Naive B cell (primary cell): Measurements from ENCODE around the gene PSMA7. TPM values are rescaled to one million over a fixed set of nuclear protein-coding genes. Genes with fewer than 3 reads are reported as not detected.

Source experiments
- ATAC-seq, 2 donors: fragments of 150-1000 bp; cut with Tn5 transposase; 2 replicates each; pipeline ENCODE4 v1.10.0; 2021; ENCODE audit warnings: low read depth in 2 of 2, mild to moderate bottlenecking in 2 of 2, moderate library complexity in 2 of 2
- DNase-seq: peaks from one replicate; pipeline ENCODE4 v3.0.0; 2022
- H3K27ac Mint-ChIP-seq, 6 donors: one replicate each; pipeline ENCODE4 v1.8.0; 2020 to 2022; ENCODE audit warnings: mild to moderate bottlenecking in 6 of 6, mixed read lengths in 6 of 6, moderate library complexity in 5 of 6, inconsistent platforms in 2 of 6
- H3K27me3 Mint-ChIP-seq, 3 donors: one replicate each; pipeline ENCODE4 v1.8.0; 2021 to 2022; ENCODE audit warnings: mixed read lengths in 3 of 3, mild to moderate bottlenecking in 1 of 3
- H3K36me3 Mint-ChIP-seq, 2 donors: one replicate each; pipeline ENCODE4 v1.8.0; 2020 to 2022; ENCODE audit warnings: mixed read lengths in 2 of 2, inconsistent platforms in 1 of 2, mild to moderate bottlenecking in 1 of 2
- H3K4me1 Mint-ChIP-seq, 3 donors: one replicate each; pipeline ENCODE4 v1.8.0; 2020 to 2022; ENCODE audit warnings: mixed read lengths in 3 of 3, inconsistent platforms in 1 of 3, mild to moderate bottlenecking in 1 of 3, moderate library complexity in 1 of 3
- H3K4me3 Mint-ChIP-seq, 8 donors: one replicate each; pipeline ENCODE4 v1.8.0; 2020 to 2022; ENCODE audit warnings: mild to moderate bottlenecking in 8 of 8, mixed read lengths in 8 of 8, moderate library complexity in 8 of 8, inconsistent platforms in 2 of 8
- H3K9me3 Mint-ChIP-seq, 7 donors: one replicate each; pipeline ENCODE4 v1.8.0; 2020 to 2022; ENCODE audit warnings: mixed read lengths in 7 of 7, mild to moderate bottlenecking in 5 of 7, inconsistent platforms in 2 of 7, moderate library complexity in 1 of 7
- polyA plus RNA-seq, 6 donors: library from polyadenylated mRNA; unstranded; fragments of 300-500 nt; fragmentation: Illumina TruSeq; gene quantifications; one replicate each; pipeline ENCODE4 v1.2.3, GENCODE V29; 2021; ENCODE audit warnings: low read depth in 6 of 6

Gene PSMA7
- polyA plus RNA-seq, 6 donors from 2014 or later, result 367 to 572 (median 436) TPM

- Mint-ChIP-seq H3K27me3 (no peaks in the 10 kb centered on the region), H3K9me3 (no peaks in the 10 kb centered on the region), H3K27ac (no peak overlapping the region), H3K36me3 (peaks cover 4 to 6% of the 10 kb centered on the region in 2 donors), H3K4me1 (no peaks in the 10 kb centered on the region), H3K4me3 (no peak overlapping the region)
- ATAC-seq, result no peak
- no peak for DNase-seq
Observed at GRCh38 chr20:62164879-62165761, 21.9 kb upstream of the PSMA7 start.

GRCh38 chr20:62163986-62164762, 21.0 kb upstream of the PSMA7 start:
- H3K9me3 Mint-ChIP-seq, result no peaks in the 10 kb centered on the region
- H3K4me1 Mint-ChIP-seq, result peaks cover 0 to 5% (median 0%) of the 10 kb centered on the region in 3 donors
- no peak overlapping the region for H3K4me3 Mint-ChIP-seq
- H3K36me3 Mint-ChIP-seq, result peaks cover 4 to 6% of the 10 kb centered on the region in 2 donors
- no peaks in the 10 kb centered on the region for H3K27me3 Mint-ChIP-seq
- DNase-seq (no peak), ATAC-seq (no peak)
- peak overlapping the region in 2 of 6 donors; percentile 53 to 76 for H3K27ac Mint-ChIP-seq

GRCh38 chr20:62163485-62163865, 20.3 kb upstream of the PSMA7 start:
- H3K4me3 Mint-ChIP-seq, result no peak overlapping the region
- no peaks in the 10 kb centered on the region for H3K9me3 Mint-ChIP-seq
- peaks cover 0 to 5% (median 2%) of the 10 kb centered on the region in 3 donors for H3K4me1 Mint-ChIP-seq
- H3K27ac Mint-ChIP-seq, result peak overlapping the region in 1 of 6 donors; percentile 76
- H3K27me3 Mint-ChIP-seq, result no peaks in the 10 kb centered on the region
- H3K36me3 Mint-ChIP-seq, result peaks cover 4 to 6% of the 10 kb centered on the region in 2 donors
- ATAC-seq (no peak), DNase-seq (no peak)

- no peaks in the 10 kb centered on the region for H3K9me3 Mint-ChIP-seq
- H3K27ac Mint-ChIP-seq, result no peak overlapping the region
Observed at GRCh38 chr20:62162765-62163484, 19.7 kb upstream of the PSMA7 start.

GRCh38 chr20:62161347-62161746, 18.2 kb upstream of the PSMA7 start:
- DNase-seq, result no peak
- ATAC-seq, result no peak
- Mint-ChIP-seq H3K27ac (no peak overlapping the region), H3K4me3 (no peak overlapping the region), H3K9me3 (no peaks in the 10 kb centered on the region), H3K27me3 (no peaks in the 10 kb centered on the region), H3K36me3 (peaks cover 2 to 6% of the 10 kb centered on the region in 2 donors), H3K4me1 (peaks cover 3 to 5% (median 4%) of the 10 kb centered on the region in 3 donors)

More at GRCh38 chr20:62162765-62163484, 19.7 kb upstream of the PSMA7 start:
- H3K36me3 Mint-ChIP-seq, result peaks cover 4 to 6% of the 10 kb centered on the region in 2 donors
- peak overlapping the region in 2 of 8 donors; percentile 22 to 47 for H3K4me3 Mint-ChIP-seq
- no peaks in the 10 kb centered on the region for H3K27me3 Mint-ChIP-seq
- ATAC-seq (no peak), DNase-seq (no peak)
- peaks cover 0 to 5% (median 3%) of the 10 kb centered on the region in 3 donors for H3K4me1 Mint-ChIP-seq

- peaks cover 4 to 5% (median 5%) of the 10 kb centered on the region in 3 donors for H3K4me1 Mint-ChIP-seq
- H3K27me3 Mint-ChIP-seq, result no peaks in the 10 kb centered on the region
- peaks cover 0 to 6% of the 10 kb centered on the region in 2 donors for H3K36me3 Mint-ChIP-seq
- no peak overlapping the region for H3K27ac Mint-ChIP-seq
- DNase-seq (no peak), ATAC-seq (no peak)
- no peaks in the 10 kb centered on the region for H3K9me3 Mint-ChIP-seq
- no peak overlapping the region for H3K4me3 Mint-ChIP-seq
Observed at GRCh38 chr20:62160876-62161275, 17.7 kb upstream of the PSMA7 start.

- no peak for DNase-seq
- peaks cover 4 to 10% (median 5%) of the 10 kb centered on the region in 3 donors for H3K4me1 Mint-ChIP-seq
- H3K36me3 Mint-ChIP-seq, result peaks cover 0 to 1% of the 10 kb centered on the region in 2 donors
- no peak for ATAC-seq
- no peak overlapping the region for H3K4me3 Mint-ChIP-seq
- H3K9me3 Mint-ChIP-seq, result no peaks in the 10 kb centered on the region
- no peak overlapping the region for H3K27ac Mint-ChIP-seq
- no peaks in the 10 kb centered on the region for H3K27me3 Mint-ChIP-seq
Observed at GRCh38 chr20:62160253-62160652, 17.1 kb upstream of the PSMA7 start.

- H3K36me3 Mint-ChIP-seq, result peaks cover 0 to 3% of the 10 kb centered on the region in 2 donors
- peaks cover 4 to 10% (median 5%) of the 10 kb centered on the region in 3 donors for H3K4me1 Mint-ChIP-seq
- no peaks in the 10 kb centered on the region for H3K9me3 Mint-ChIP-seq
- ATAC-seq, result no peak
- no peak overlapping the region for H3K4me3 Mint-ChIP-seq
- H3K27me3 Mint-ChIP-seq, result no peaks in the 10 kb centered on the region
- H3K27ac Mint-ChIP-seq, result no peak overlapping the region
- DNase-seq, result no peak
Observed at GRCh38 chr20:62159839-62160238, 16.6 kb upstream of the PSMA7 start.

GRCh38 chr20:62159052-62159451, 15.9 kb upstream of the PSMA7 start:
- Mint-ChIP-seq H3K36me3 (peaks cover 2 to 9% of the 10 kb centered on the region in 2 donors), H3K27ac (no peak overlapping the region), H3K27me3 (no peaks in the 10 kb centered on the region), H3K4me3 (no peak overlapping the region), H3K9me3 (no peaks in the 10 kb centered on the region), H3K4me1 (peaks cover 4 to 10% (median 5%) of the 10 kb centered on the region in 3 donors)
- ATAC-seq (no peak), DNase-seq (no peak)

GRCh38 chr20:62158541-62158940, 15.3 kb upstream of the PSMA7 start:
- Mint-ChIP-seq H3K4me1 (peaks cover 4 to 10% (median 5%) of the 10 kb centered on the region in 3 donors), H3K27me3 (no peaks in the 10 kb centered on the region), H3K4me3 (peak overlapping the region in 1 of 8 donors; percentile 44), H3K27ac (no peak overlapping the region), H3K9me3 (peaks cover 0 to 3% (median 0%) of the 10 kb centered on the region in 7 donors), H3K36me3 (peaks cover 7 to 15% of the 10 kb centered on the region in 2 donors)
- DNase-seq (no peak), ATAC-seq (no peak)

GRCh38 chr20:62158088-62158400, 14.8 kb upstream of the PSMA7 start:
- DNase-seq, result no peak
- H3K4me1 Mint-ChIP-seq, result peaks cover 4 to 10% (median 5%) of the 10 kb centered on the region in 3 donors
- no peak overlapping the region for H3K4me3 Mint-ChIP-seq
- peaks cover 0 to 5% (median 2%) of the 10 kb centered on the region in 7 donors for H3K9me3 Mint-ChIP-seq
- H3K36me3 Mint-ChIP-seq, result peaks cover 11 to 20% of the 10 kb centered on the region in 2 donors
- no peak overlapping the region for H3K27ac Mint-ChIP-seq
- H3K27me3 Mint-ChIP-seq, result no peaks in the 10 kb centered on the region
- no peak for ATAC-seq

- Mint-ChIP-seq H3K4me1 (peaks cover 7 to 10% (median 8%) of the 10 kb centered on the region in 3 donors), H3K9me3 (peaks cover 0 to 5% (median 2%) of the 10 kb centered on the region in 7 donors), H3K27ac (no peak overlapping the region), H3K27me3 (no peaks in the 10 kb centered on the region), H3K36me3 (peaks cover 15 to 25% of the 10 kb centered on the region in 2 donors), H3K4me3 (no peak overlapping the region)
- DNase-seq (no peak), ATAC-seq (no peak)
Observed at GRCh38 chr20:62157387-62158087, 14.3 kb upstream of the PSMA7 start.
